AG04450 (cell line): ENCODE measurements around the gene CMSS1. TPM values are rescaled to one million over a fixed set of nuclear protein-coding genes. Genes with fewer than 3 reads are reported as not detected.

ENCODE experiments used
- CTCF ChIA-PET: fragments of 300-600, 350-600 bp; formaldehyde crosslinking; extraction: SDS; loops from one replicate; lab custom pipeline; 2022; ENCODE audit warnings: antibody characterized with exemption, inconsistent platforms; lab: Charles Lee
- POLR2A ChIA-PET: fragments of 350-600 bp; formaldehyde crosslinking; extraction: SDS; loops from one replicate; lab custom pipeline; 2021; ENCODE audit warnings: antibody characterized with exemption, inconsistent platforms; lab: Yijun Ruan, JAX
- DNase-seq: peaks from one replicate; pipeline ENCODE4 v3.0.0-alpha.2; 2011; ENCODE audit warnings: low read depth, low spot score
- H3K27ac ChIP-seq: one replicate; pipeline ENCODE4 v1.5.1; 2012; ENCODE audit warnings: low read depth, low read length, control low read depth
- H3K27me3 ChIP-seq: one replicate; pipeline ENCODE4 v1.6.0; 2012; ENCODE audit warnings: low read length; ENCODE audit not compliant: control insufficient read depth, insufficient read depth
- H3K4me3 ChIP-seq: 2 replicates; pipeline ENCODE4 v1.5.1; 2011; ENCODE audit warnings: mild to moderate bottlenecking, low read depth, low read length, control low read depth
- H3K9me3 ChIP-seq: 2 replicates; pipeline ENCODE4 v1.5.1; 2012; ENCODE audit warnings: low read length; ENCODE audit not compliant: control insufficient read depth, insufficient read depth
- polyA plus RNA-seq: library from polyadenylated mRNA; depleted of rRNA; stranded (reverse); fragments of >200 nt; gene quantifications from 2 replicates; pipeline ENCODE4 v1.2.3, GENCODE V29; 2011
- TF ChIP-seq, protein P1 (sequence below): IDR thresholded peaks from 2 replicates; pipeline ENCODE4 v1.5.1; 2011; ENCODE audit warnings: low read depth, low read length, control low read depth, inconsistent platforms

CMSS1 gene
- polyA plus RNA-seq, 1 experiment: 15.7 TPM

DNA sequence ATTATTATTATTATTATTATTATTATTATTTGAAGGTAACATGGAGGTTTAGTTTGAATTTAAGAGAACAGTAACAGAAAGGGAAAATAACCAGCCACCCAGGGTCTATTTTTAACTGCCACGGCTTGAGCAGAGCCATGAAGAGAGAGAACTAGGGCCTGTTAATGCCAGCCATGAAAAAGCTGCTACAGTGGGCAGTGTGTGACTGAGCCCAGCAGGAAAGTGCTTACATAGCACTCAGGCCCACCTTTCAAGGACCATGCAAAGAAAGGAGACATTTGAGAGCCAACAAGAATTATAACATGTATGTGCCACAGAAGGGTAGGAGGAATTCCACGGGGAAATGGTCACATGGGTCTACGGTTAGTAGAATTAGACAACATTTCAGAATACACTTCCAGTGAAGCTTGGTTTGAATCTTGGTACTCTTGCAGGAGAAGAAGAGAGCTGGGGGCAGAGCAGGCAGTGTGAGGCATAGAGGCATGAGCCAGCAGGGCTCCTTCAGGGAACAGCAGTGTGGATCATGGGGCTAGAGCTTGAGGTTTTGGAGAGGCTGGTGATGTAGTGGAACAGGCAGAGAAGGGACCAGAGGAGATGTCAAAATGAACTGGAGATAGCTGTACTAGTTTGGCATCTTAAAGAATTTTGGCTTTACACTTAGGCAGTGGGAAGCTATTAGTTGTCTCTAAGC, 140.7 kb downstream of the CMSS1 start:
- DNase-seq: no peak
- POLR2A ChIA-PET: no interaction called here
- no peaks in the 10 kb centered on the region for H3K27me3 ChIP-seq
- no peaks in the 10 kb centered on the region for H3K9me3 ChIP-seq
- TF ChIP-seq, protein P1, sequence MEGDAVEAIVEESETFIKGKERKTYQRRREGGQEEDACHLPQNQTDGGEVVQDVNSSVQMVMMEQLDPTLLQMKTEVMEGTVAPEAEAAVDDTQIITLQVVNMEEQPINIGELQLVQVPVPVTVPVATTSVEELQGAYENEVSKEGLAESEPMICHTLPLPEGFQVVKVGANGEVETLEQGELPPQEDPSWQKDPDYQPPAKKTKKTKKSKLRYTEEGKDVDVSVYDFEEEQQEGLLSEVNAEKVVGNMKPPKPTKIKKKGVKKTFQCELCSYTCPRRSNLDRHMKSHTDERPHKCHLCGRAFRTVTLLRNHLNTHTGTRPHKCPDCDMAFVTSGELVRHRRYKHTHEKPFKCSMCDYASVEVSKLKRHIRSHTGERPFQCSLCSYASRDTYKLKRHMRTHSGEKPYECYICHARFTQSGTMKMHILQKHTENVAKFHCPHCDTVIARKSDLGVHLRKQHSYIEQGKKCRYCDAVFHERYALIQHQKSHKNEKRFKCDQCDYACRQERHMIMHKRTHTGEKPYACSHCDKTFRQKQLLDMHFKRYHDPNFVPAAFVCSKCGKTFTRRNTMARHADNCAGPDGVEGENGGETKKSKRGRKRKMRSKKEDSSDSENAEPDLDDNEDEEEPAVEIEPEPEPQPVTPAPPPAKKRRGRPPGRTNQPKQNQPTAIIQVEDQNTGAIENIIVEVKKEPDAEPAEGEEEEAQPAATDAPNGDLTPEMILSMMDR: no peak
- no peak overlapping the region for H3K27ac ChIP-seq
- H3K4me3 ChIP-seq: no peak overlapping the region
- CTCF ChIA-PET: interaction anchor here (1.5 to 1.8 kb wide), 2 partner anchors 75 to 296 kb away, joined by 3 to 5 read pairs; no protein-coding TSS in a partner anchor

DNA sequence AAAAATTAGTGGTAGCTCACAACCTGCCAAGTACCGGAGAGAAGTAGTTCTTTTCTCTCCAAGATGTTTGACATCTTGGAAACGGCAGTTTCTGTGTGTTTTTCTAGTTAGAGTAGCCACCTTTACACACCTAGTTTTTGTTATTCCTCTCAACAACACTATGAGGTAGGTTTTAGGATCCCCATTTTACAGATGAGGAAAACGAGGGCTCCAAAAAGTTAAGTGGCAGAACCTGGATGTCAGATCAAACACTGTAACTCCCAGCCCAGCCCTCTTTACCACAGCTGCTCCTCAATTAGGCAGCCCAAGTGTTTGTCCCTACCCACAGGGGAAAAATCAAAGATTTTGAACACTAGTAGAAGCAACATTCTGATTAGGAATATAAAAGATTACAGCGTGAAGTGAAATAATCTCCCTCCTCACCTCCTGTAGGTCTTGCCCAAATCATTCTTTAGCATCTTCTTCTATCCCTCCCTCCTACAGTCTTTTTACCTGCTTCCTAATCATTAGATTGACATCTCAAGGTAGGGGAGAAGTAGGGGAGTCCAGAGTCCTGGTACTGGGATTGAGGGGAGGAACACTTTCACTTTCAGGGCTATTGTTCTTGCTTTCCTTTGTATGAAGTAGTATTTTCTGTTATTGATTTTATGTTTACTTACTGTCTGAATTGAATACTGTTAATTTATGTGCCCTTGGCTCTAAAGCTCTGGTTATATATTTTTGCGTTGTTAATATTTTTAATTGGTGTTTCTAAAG, 142.6 kb downstream of the CMSS1 start:
- Histone ChIP-seq H3K4me3 (no peak overlapping the region; the same call in 1 of the 2 replicates), H3K9me3 (no peaks in the 10 kb centered on the region), H3K27me3 (no peaks in the 10 kb centered on the region), H3K27ac (no peak overlapping the region)
- POLR2A ChIA-PET: no interaction called here
- TF ChIP-seq, protein P1: no peak
- no peak for DNase-seq
- CTCF ChIA-PET: interaction anchor here (1.8 kb wide), 1 partner anchor 294 kb away, joined by 5 read pairs; no protein-coding TSS in a partner anchor

DNA sequence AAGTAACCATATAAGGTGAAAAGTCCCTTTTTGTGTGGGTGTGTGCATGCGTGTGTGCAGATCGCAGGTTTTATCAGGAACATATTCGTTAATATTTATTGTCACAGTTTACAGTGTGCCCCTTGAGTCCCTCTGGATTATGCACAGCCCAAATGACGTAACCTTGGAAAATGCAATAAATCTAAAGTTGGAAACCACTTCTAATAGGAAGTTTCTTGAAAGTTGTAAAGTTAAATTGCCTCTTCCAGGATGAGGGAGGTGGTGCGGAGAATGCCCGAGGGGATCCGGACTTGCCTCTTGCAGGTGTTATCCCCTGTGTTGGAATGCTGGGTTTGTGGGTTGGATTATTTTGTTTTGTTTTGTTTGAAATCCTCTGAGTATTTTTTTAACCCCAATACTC, 143.3 kb downstream of the CMSS1 start:
- Histone ChIP-seq H3K9me3 (no peaks in the 10 kb centered on the region), H3K27ac (no peak overlapping the region), H3K4me3 (no peak overlapping the region), H3K27me3 (no peaks in the 10 kb centered on the region)
- ChIA-PET POLR2A (no interaction called here), CTCF (interaction anchor here (1.9 kb wide), 1 partner anchor 118 kb away, joined by 6 read pairs; no protein-coding TSS in a partner anchor)
- TF ChIP-seq, protein P1: no peak
- DNase-seq: no peak

DNA sequence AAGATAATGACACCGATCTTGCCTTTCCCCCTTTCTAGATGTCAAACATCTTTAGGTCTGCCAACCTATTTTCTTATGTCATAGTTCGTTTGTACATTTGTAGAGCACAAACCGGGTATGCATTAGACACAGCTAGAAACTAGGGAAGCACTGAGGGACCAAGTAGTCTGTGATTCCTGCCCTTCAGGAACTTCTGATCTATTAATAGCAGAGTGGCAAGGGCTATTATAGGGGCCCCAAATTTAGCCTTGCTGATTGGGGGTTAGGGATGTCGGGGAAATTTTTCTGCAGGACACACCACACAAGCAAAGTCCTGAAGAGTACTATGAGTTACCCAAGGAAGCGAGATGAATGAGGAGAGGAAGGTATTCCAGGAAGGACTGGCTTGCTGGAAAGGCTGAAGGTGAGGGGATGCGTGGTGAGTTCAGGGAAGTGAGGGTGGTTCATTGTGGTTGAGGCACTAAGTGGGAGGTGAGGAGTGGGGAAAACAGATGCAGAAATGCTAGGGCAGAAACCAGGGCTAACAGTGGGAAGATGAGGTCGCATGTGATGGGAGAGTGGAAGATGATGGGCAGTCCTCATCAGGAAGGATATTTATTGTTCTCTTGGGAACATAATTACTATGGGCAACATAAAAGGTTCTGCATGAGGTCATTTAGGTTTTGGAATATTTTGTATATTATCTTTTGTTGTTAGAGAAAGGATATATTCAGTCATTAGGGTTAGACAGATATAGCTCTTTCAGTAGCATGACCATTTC, 144.3 kb downstream of the CMSS1 start:
- TF ChIP-seq, protein P1: no peak
- H3K27ac ChIP-seq: no peak overlapping the region
- ChIA-PET CTCF (interaction anchor here (1.0 to 1.9 kb wide), 2 partner anchors 119 to 292 kb away, joined by 4 to 6 read pairs; no protein-coding TSS in a partner anchor), POLR2A (no interaction called here)
- no peaks in the 10 kb centered on the region for H3K27me3 ChIP-seq
- no peak for DNase-seq
- H3K9me3 ChIP-seq: no peaks in the 10 kb centered on the region
- no peak overlapping the region for H3K4me3 ChIP-seq
